VCaP (cell line): ENCODE data around the gene HMG20B.

Source experiments
- H3K27ac ChIP-seq: fragments of 450-650 bp; 2 replicates; pipeline ENCODE4 v1.5.1; 2017
- CTCF ChIP-seq: fragments of 450-650 bp; conservative IDR thresholded peaks from 2 replicates; pipeline ENCODE4 v1.5.1; 2017; ENCODE audit warnings: mild to moderate bottlenecking, moderate library complexity

Gene HMG20B

DNA sequence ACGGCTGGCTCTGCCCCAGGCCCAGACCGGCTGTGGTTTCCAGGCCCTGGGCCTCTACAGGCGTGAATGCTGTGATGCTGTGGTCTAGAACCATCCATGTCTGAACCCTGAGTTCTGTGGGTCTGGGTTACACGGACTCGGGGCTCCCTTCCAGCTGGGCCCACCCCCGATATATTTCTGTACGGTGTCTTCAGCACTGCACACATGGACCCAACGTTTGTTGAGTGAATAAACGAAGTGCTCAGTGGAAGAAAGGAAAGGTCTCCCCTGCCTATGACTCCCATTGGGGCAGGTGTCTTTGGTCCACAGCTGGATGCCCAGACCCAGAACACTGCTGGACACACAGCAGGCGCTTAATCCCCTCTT is 27.1 kb upstream of the HMG20B start:
- no peak for TF ChIP-seq CTCF
- H3K27ac ChIP-seq: no peak overlapping the region

DNA sequence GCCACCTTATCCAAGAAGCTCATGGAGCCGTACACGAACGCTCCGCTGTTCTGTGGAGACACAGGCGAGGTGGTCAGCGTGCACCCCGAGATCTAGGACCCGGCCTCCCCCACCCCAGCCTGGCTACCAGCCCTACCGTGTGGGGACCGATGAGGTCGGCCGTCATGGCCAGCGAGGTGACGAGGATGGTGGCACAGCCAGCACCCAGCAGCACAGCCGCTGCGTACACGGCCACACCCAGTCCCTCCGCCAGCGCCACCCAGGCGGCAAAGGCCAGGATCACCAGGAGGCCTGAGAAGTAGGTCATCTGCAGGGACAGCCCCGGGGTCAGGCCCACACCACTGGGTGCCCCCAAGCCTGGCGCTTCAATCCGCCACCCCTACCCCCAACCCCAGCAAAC is 26.6 kb upstream of the HMG20B start:
- H3K27ac ChIP-seq: no peak overlapping the region
- TF ChIP-seq CTCF: no peak

GRCh38 chr19:3547301-3547731 is 25.4 kb upstream of the HMG20B start:
- no peak overlapping the region for H3K27ac ChIP-seq
- TF ChIP-seq CTCF: 0 out of 2 replicates have a peak, but pooled peaks have one; percentile 33

- H3K27ac ChIP-seq: no peak overlapping the region
- no peak for TF ChIP-seq CTCF
Observed at GRCh38 chr19:3547767-3548282, 24.9 kb upstream of the HMG20B start.

GRCh38 chr19:3548606-3549005 is 24.1 kb upstream of the HMG20B start:
- H3K27ac ChIP-seq: no peak overlapping the region
- no peak for TF ChIP-seq CTCF

DNA sequence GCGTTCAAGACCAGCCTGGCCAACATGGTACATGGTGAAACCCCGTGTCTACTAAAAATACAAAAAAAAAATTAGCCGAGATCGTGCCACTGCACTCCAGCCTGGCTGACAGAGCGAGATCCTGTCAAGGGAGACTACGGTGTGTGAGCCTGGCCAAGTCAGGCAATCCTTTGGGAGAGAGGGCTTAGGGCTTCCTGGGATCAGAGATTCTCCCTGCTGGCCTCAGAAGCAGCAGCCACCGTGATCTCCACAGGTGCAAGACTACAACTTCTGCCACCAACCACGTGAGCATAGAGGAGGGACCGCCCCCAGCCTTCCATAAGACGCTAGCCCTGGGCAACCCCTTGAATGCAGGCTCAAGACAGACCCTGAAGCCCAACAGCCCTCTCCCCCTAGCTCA is 22.9 kb upstream of the HMG20B start:
- no peak overlapping the region for H3K27ac ChIP-seq
- no peak for TF ChIP-seq CTCF

DNA sequence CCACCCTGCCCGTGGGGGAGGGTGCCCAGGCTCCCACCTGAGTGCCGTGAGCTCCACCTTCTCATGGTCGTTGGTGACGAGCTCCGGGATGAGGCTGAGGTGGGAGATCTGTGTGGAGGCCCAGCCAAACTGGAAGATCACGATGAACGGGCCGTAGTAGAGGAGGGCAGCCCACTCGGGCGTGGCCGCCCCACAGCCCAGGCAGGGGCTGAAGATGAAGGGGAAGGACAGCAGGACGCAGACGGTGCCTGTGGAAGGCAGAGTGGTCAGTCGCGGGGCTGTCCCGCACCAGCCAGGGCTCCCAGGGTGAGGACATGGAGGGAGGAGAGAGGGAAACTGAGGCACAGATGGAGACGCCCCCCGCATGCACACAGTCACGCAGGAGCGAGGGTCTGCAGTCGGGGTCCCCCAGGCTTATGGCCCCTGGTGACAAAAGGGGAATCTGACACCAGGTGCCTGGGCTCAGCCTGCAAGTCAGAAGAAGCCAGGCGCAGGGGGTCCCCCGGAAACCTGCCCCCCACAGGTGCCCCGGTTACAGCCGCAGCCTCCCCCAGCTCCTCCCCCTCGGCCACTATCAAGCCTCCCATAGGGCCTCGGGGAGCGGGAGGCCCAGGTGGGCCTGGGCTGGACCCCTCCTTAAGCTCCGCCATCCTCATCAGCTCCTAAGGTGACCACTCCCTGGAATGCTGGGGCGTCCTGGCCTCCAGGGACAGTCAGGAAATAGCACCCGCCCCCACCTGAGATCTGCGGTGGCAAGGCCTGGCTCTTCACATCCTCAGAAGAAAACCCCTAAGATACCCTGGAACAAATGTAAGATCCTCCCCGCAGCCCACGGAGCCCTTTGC is 21.6 kb upstream of the HMG20B start:
- H3K27ac ChIP-seq: no peak overlapping the region
- TF ChIP-seq CTCF: no peak
